A673 (cell line): Measurements from ENCODE around the gene STEAP4. TPM values are rescaled to one million over a fixed set of nuclear protein-coding genes. Genes with fewer than 3 reads are reported as not detected.

Experiments used
- BruUV-seq: library from RNA; stranded (reverse); fragments of 400-500 nt; replicated peaks from 2 replicates; lab custom pipeline; 2021; lab: Mats Ljungman, UMichigan
- CTCF ChIA-PET: fragments of 300-600 bp; sonication (Branson Sonifier 250); formaldehyde crosslinking; loops from one replicate; lab custom pipeline; 2022; ENCODE audit warnings: antibody characterized with exemption; lab: Charles Lee
- POLR2A ChIA-PET: fragments of 300-600 bp; sonication (Branson Sonifier 250); formaldehyde crosslinking; loops from one replicate; lab custom pipeline; 2022; ENCODE audit warnings: antibody characterized with exemption; ENCODE audit not compliant: low non-redundant PET; lab: Charles Lee
- DNase-seq: peaks from one replicate; pipeline ENCODE4 v3.0.0-alpha.2; 2015; ENCODE audit warnings: low spot score
- H3K27ac ChIP-seq: fragments of 200-600 bp; sonication (generic); 2 replicates; pipeline ENCODE4 v1.5.1; 2016; ENCODE audit warnings: mixed run types, low read depth, mild to moderate bottlenecking, mixed read lengths, antibody characterized with exemption, low read length; ENCODE audit not compliant: poor library complexity, severe bottlenecking
- H3K27me3 ChIP-seq: fragments of 200-600 bp; sonication (generic); replicated peaks from 2 replicates; pipeline ENCODE4 v1.6.1; 2017; ENCODE audit warnings: mixed run types, low read depth, mild to moderate bottlenecking, mixed read lengths, antibody characterized with exemption, low read length; ENCODE audit not compliant: insufficient read depth, poor library complexity
- H3K36me3 ChIP-seq: fragments of 200-600 bp; sonication (generic); 2 replicates; pipeline ENCODE4 v1.6.1; 2016; ENCODE audit warnings: mixed run types, mild to moderate bottlenecking, mixed read lengths, antibody characterized with exemption, low read length; ENCODE audit not compliant: insufficient read depth, poor library complexity, severe bottlenecking
- H3K4me1 ChIP-seq: fragments of 200-600 bp; sonication (generic); 2 replicates; pipeline ENCODE4 v1.6.1; 2017; ENCODE audit warnings: mixed run types, mild to moderate bottlenecking, mixed read lengths, antibody characterized with exemption, low read length; ENCODE audit not compliant: insufficient read depth, poor library complexity, severe bottlenecking
- H3K4me3 ChIP-seq: fragments of 200-600 bp; sonication (generic); 2 replicates; pipeline ENCODE4 v1.5.1; 2016; ENCODE audit warnings: low read depth, mixed run types, mild to moderate bottlenecking, mixed read lengths, low read length; ENCODE audit not compliant: poor library complexity, severe bottlenecking
- H3K9me3 ChIP-seq: fragments of 200-600 bp; sonication (generic); 2 replicates; pipeline ENCODE4 v1.6.1; 2016; ENCODE audit warnings: mixed run types, low read depth, mild to moderate bottlenecking, mixed read lengths, antibody characterized with exemption, low read length; ENCODE audit not compliant: poor library complexity, severe bottlenecking
- EZH2 ChIP-seq: fragments of 200-600 bp; sonication (generic); IDR thresholded peaks from 2 replicates; pipeline ENCODE4 v1.6.1; 2017; ENCODE audit warnings: borderline replicate concordance, low read depth, mild to moderate bottlenecking, mixed read lengths, antibody characterized with exemption, low read length; ENCODE audit not compliant: poor library complexity, severe bottlenecking
- intact Hi-C: fragments of 100-400 bp; cut with micrococcal nuclease; formaldehyde crosslinking; loops from one replicate; pipeline ENCODE4 v1.10.0; 2022; ENCODE audit not compliant: unreplicated experiment
- total RNA-seq: library from RNA; stranded (reverse); gene quantifications from 2 replicates; pipeline ENCODE4 v1.2.3, GENCODE V29; 2021
- TF ChIP-seq, protein P1 (sequence below): fragments of 300-800, 200-600 bp; sonication (generic); conservative IDR thresholded peaks from 2 replicates; pipeline ENCODE4 v1.5.1; 2017; ENCODE audit warnings: low read depth, mild to moderate bottlenecking, antibody characterized with exemption, low read length, moderate library complexity, mixed read lengths

STEAP4 gene
- total RNA-seq, 1 experiment from 2014 or later = not detected

DNA sequence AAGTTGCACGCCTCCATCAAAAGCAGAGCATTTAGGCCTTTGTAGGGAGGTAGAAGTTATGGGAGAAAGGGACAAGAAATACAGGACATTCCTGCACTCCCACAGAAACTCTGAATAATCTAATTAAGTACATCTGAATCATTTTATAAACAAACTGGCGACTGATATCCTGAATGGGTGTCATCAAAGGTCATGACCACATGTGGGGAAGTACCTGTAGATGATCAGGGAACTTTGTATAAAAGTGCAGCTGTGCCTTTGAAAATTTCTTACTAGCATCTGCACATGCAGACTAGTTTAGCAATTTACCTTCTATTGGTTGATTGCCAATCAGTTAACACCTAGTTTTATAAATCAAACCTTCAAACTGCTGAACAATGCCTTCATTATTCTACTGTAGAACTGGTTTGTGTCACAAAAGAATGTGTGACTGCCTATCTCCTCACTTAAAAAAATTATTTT is 17.1 kb downstream of the STEAP4 start:
- H3K27me3 ChIP-seq = no peaks in the 10 kb centered on the region
- DNase-seq = no peak
- intact Hi-C loops = no loop called here
- no TSS peak for BruUV-seq
- TF ChIP-seq, protein P1, sequence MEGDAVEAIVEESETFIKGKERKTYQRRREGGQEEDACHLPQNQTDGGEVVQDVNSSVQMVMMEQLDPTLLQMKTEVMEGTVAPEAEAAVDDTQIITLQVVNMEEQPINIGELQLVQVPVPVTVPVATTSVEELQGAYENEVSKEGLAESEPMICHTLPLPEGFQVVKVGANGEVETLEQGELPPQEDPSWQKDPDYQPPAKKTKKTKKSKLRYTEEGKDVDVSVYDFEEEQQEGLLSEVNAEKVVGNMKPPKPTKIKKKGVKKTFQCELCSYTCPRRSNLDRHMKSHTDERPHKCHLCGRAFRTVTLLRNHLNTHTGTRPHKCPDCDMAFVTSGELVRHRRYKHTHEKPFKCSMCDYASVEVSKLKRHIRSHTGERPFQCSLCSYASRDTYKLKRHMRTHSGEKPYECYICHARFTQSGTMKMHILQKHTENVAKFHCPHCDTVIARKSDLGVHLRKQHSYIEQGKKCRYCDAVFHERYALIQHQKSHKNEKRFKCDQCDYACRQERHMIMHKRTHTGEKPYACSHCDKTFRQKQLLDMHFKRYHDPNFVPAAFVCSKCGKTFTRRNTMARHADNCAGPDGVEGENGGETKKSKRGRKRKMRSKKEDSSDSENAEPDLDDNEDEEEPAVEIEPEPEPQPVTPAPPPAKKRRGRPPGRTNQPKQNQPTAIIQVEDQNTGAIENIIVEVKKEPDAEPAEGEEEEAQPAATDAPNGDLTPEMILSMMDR = no peak
- no peak for TF ChIP-seq EZH2
- no peak overlapping the region for H3K27ac ChIP-seq
- no peak overlapping the region for H3K4me3 ChIP-seq
- no peaks in the 10 kb centered on the region for H3K4me1 ChIP-seq
- H3K9me3 ChIP-seq = no peaks in the 10 kb centered on the region
- no peaks in the 10 kb centered on the region for H3K36me3 ChIP-seq
- ChIA-PET POLR2A (no interaction called here), CTCF (no interaction called here)

DNA sequence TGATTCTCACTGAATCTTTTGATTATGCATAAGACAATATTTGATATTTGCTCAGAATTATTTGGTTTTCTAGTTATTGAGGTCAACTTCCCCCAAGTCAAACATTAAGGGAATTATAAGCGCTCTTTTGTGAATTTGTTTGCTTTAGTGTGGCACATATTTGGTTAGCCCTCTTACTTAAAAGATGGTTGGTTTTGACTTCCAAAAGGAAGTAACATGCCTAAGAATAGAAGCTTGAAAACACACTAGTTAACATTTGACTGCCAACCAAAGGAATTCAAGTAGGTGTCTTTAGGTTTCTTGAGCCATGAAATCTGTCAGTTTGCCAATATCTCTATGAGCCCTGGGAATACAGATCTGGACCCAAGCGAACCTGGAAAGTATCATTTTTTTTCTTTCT is 24.9 kb downstream of the STEAP4 start:
- no peak for DNase-seq
- H3K27ac ChIP-seq = no peak overlapping the region
- CTCF ChIA-PET = no interaction called here
- POLR2A ChIA-PET = no interaction called here
- H3K36me3 ChIP-seq = no peaks in the 10 kb centered on the region
- H3K4me3 ChIP-seq = no peak overlapping the region
- no peaks in the 10 kb centered on the region for H3K9me3 ChIP-seq
- intact Hi-C loops = no loop called here
- H3K4me1 ChIP-seq = no peaks in the 10 kb centered on the region
- no peak for TF ChIP-seq EZH2
- TF ChIP-seq, protein P1 = no peak
- no peaks in the 10 kb centered on the region for H3K27me3 ChIP-seq
- no TSS peak for BruUV-seq

DNA sequence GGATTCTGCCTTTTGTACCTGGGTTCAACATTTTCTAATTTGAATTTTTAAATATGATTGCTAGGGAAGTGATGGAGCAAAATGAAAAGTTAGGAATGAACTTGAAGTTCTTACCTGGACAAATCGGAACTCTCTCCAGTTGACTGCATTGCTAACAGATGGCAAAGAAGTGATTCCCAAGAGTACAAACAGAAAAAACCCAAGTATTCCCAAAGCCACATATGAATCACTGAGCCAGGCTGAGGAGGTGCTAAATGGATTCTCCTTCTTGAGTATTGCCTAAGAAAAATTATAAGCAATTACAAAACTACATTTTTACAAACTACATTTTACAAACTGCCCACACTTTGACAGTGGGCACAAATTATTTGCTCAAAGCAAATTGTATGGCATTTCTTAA is 25.9 kb downstream of the STEAP4 start:
- no peaks in the 10 kb centered on the region for H3K9me3 ChIP-seq
- no peaks in the 10 kb centered on the region for H3K4me1 ChIP-seq
- no peaks in the 10 kb centered on the region for H3K27me3 ChIP-seq
- CTCF ChIA-PET = no interaction called here
- POLR2A ChIA-PET = no interaction called here
- no peak for DNase-seq
- no peaks in the 10 kb centered on the region for H3K36me3 ChIP-seq
- intact Hi-C loops = no loop called here
- no peak overlapping the region for H3K4me3 ChIP-seq
- no TSS peak for BruUV-seq
- TF ChIP-seq, protein P1 = no peak
- no peak for TF ChIP-seq EZH2
- no peak overlapping the region for H3K27ac ChIP-seq
